Suprapubic skin (tissue), 4 donors: ENCODE data around the gene PLXND1.

Experiments
- POLR2A ChIP-seq, 2 donors: fragments of 450-650 bp; IDR thresholded peaks; one replicate each; pipeline ENCODE4 v1.6.1; 2017; ENCODE audit warnings: antibody characterized with exemption in 2 of 2, mild to moderate bottlenecking in 2 of 2, moderate library complexity in 2 of 2
- POLR2AphosphoS5 ChIP-seq, 3 donors: sonication (generic); formaldehyde crosslinking; IDR thresholded peaks; one replicate each; pipeline ENCODE4 v1.6.1; 2017; ENCODE audit warnings: antibody characterized with exemption in 3 of 3
- TF ChIP-seq, protein P1 (sequence below), 2 donors: fragments of 200-600 bp in 1 of 2; fragments of 450-650 bp in 1 of 2; sonication (generic) in 1 of 2; IDR thresholded peaks; one replicate each; pipeline ENCODE4 v1.5.1; 2016 to 2019; ENCODE audit warnings: antibody characterized with exemption in 2 of 2, mild to moderate bottlenecking in 1 of 2, moderate library complexity in 1 of 2

DNA sequence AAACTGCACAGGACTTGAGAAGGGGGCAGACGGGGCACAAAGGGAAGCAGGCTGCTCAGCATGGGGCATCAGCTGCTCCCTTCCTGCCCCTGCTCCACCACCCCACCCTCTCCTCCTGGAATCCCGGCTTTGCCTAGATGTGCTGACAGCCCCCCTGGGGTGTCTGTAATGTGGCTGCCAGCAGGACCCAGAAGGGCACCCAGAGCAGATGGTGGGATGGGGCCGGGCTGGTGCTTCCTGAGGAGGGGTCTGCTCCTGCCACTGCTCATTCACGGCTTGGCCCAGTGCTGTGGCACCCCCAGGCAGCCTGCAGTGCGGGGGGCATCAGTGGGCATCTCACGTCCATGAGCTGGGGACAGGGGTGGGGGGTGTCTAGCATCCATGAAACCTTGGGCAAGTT is 53.3 kb downstream of the PLXND1 start:
- TF ChIP-seq, protein P1, sequence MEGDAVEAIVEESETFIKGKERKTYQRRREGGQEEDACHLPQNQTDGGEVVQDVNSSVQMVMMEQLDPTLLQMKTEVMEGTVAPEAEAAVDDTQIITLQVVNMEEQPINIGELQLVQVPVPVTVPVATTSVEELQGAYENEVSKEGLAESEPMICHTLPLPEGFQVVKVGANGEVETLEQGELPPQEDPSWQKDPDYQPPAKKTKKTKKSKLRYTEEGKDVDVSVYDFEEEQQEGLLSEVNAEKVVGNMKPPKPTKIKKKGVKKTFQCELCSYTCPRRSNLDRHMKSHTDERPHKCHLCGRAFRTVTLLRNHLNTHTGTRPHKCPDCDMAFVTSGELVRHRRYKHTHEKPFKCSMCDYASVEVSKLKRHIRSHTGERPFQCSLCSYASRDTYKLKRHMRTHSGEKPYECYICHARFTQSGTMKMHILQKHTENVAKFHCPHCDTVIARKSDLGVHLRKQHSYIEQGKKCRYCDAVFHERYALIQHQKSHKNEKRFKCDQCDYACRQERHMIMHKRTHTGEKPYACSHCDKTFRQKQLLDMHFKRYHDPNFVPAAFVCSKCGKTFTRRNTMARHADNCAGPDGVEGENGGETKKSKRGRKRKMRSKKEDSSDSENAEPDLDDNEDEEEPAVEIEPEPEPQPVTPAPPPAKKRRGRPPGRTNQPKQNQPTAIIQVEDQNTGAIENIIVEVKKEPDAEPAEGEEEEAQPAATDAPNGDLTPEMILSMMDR (IDR thresholded peaks at IDR 0.05): no peak
- TF ChIP-seq POLR2AphosphoS5 (IDR thresholded peaks at IDR 0.05) (no peak), POLR2A (IDR thresholded peaks at IDR 0.05) (no peak)
